A549 treated with CpdA at 1 μM for 4 hours (cell line): ENCODE results near the gene PCDHA10. TPM values are rescaled to one million over a fixed set of nuclear protein-coding genes. Genes with fewer than 3 reads are reported as not detected.

ENCODE experiments used
- total RNA-seq: library from RNA; stranded (reverse); fragments of 200-300 nt; extraction: Qiagen RNA extraction; gene quantifications from 5 replicates; pipeline ENCODE4 v1.2.3, GENCODE V29; 2022; ENCODE audit warnings: low read depth

Gene PCDHA10
- total RNA-seq, 1 experiment from 2014 or later, result 0.01 TPM

Other genes starting within 250 kb of the PCDHA10 start
- 3.6 to 5.6 TPM (median 4.4 TPM) in 5 replicates for gene CD14, start 222.7 kb upstream of the PCDHA10 start, total RNA-seq
- 9.6 to 15.1 TPM (median 13.0 TPM) in 5 replicates for gene TMCO6, start 216.4 kb upstream of the PCDHA10 start, total RNA-seq
- gene NDUFA2, start 208.3 kb upstream of the PCDHA10 start, total RNA-seq, result 108 to 128 TPM (median 123 TPM) in 5 replicates
- gene IK, start 208.1 kb upstream of the PCDHA10 start, total RNA-seq, result 94.9 to 140 TPM (median 98.2 TPM) in 5 replicates
- 29.2 to 32.4 TPM (median 29.6 TPM) in 5 replicates for gene WDR55, start 191.0 kb upstream of the PCDHA10 start, total RNA-seq
- gene DND1, start 182.3 kb upstream of the PCDHA10 start, total RNA-seq, result 0.47 to 1.0 TPM (median 0.82 TPM) in 5 replicates
- gene HARS1, start 164.5 kb upstream of the PCDHA10 start, total RNA-seq, result 81.3 to 85.6 TPM (median 83.4 TPM) in 5 replicates
- gene HARS2, start 164.4 kb upstream of the PCDHA10 start, total RNA-seq, result 34.5 to 44.5 TPM (median 38.9 TPM) in 5 replicates
- 81.8 to 121 TPM (median 90.3 TPM) in 5 replicates for gene ZMAT2, start 155.4 kb upstream of the PCDHA10 start, total RNA-seq
- gene PCDHA1, start 69.8 kb upstream of the PCDHA10 start, total RNA-seq, result 0.12 to 0.23 TPM (median 0.21 TPM) in 5 replicates
- gene PCDHA2, start 61.0 kb upstream of the PCDHA10 start, total RNA-seq, result 0.03 to 0.10 TPM (median 0.05 TPM) in 5 replicates
- 0.74 to 1.1 TPM (median 0.91 TPM) in 5 replicates for gene PCDHA3, start 54.8 kb upstream of the PCDHA10 start, total RNA-seq
- 1.4 to 2.0 TPM (median 1.7 TPM) in 5 replicates for gene PCDHA4, start 48.8 kb upstream of the PCDHA10 start, total RNA-seq
- 0.44 to 0.75 TPM (median 0.63 TPM) in 5 replicates for gene PCDHA5, start 34.3 kb upstream of the PCDHA10 start, total RNA-seq
- gene PCDHA6, start 27.9 kb upstream of the PCDHA10 start, total RNA-seq, result 0.07 to 0.09 TPM (median 0.09 TPM) in 3 of 5 replicates, not detected in the others
- 0.08 to 0.22 TPM (median 0.13 TPM) in 5 replicates for gene PCDHA7, start 21.6 kb upstream of the PCDHA10 start, total RNA-seq
- 0.06 to 0.08 TPM (median 0.07 TPM) in 4 of 5 replicates, not detected in the other for gene PCDHA8, start 14.7 kb upstream of the PCDHA10 start, total RNA-seq
- gene PCDHA9, start 7.5 kb upstream of the PCDHA10 start, total RNA-seq, result not detected in 5 replicates
- 0.12 to 0.43 TPM (median 0.18 TPM) in 5 replicates for gene PCDHA11, start 13.1 kb downstream of the PCDHA10 start, total RNA-seq
- gene PCDHA12, start 19.4 kb downstream of the PCDHA10 start, total RNA-seq, result 2.5 to 2.9 TPM (median 2.5 TPM) in 5 replicates
- gene PCDHA13, start 26.2 kb downstream of the PCDHA10 start, total RNA-seq, result 0.06 to 0.10 TPM (median 0.07 TPM) in 4 of 5 replicates, not detected in the other
- gene PCDHAC1, start 70.4 kb downstream of the PCDHA10 start, total RNA-seq, result 1.1 to 1.4 TPM (median 1.2 TPM) in 5 replicates
- 2.3 to 4.8 TPM (median 2.6 TPM) in 5 replicates for gene PCDHAC2, start 110.6 kb downstream of the PCDHA10 start, total RNA-seq
- gene PCDHB1, start 195.5 kb downstream of the PCDHA10 start, total RNA-seq, result not detected in 5 replicates
- gene PCDHB2, start 238.7 kb downstream of the PCDHA10 start, total RNA-seq, result 2.7 to 5.4 TPM (median 3.7 TPM) in 5 replicates
- 0.02 to 0.06 TPM (median 0.05 TPM) in 3 of 5 replicates, not detected in the others for gene PCDHB3, start 244.6 kb downstream of the PCDHA10 start, total RNA-seq